GM18499 (cell line): ENCODE results near the gene GABPB1.
"Not testable (repeated sequence)": the region's sequence is repeated elsewhere in the genome, so short reads cannot be mapped to it uniquely, and the experiment has no call there.

Experiments used
- ATAC-seq: cut with Tn5 transposase; IDR thresholded peaks from one replicate; pipeline ENCODE4 v1.9.1; 2021; ENCODE audit warnings: moderate number of reproducible peaks; ENCODE audit not compliant: insufficient read depth, unreplicated experiment

Gene GABPB1

GRCh38 chr15:50354838-50355618 is at the start of gene GABPB1:
Gene GABPB1, minus strand, starts transcription at chr15:50355198. Its CDS starts 45,400 bp downstream, at chr15:50309798.
- no peak for ATAC-seq

- not testable (repeated sequence) for ATAC-seq
These were observed 36.6 kb upstream of the GABPB1 start for GRCh38 chr15:50391561-50391960.

GRCh38 chr15:50390554-50391264 is 35.7 kb upstream of the GABPB1 start:
- peak; percentile 84 for ATAC-seq

GRCh38 chr15:50382408-50382807 is 27.4 kb upstream of the GABPB1 start:
- ATAC-seq: not testable (repeated sequence)

- ATAC-seq: no peak
These were observed 26.4 kb upstream of the GABPB1 start for GRCh38 chr15:50381438-50381837.

- no peak for ATAC-seq
These were observed 25.1 kb upstream of the GABPB1 start for GRCh38 chr15:50380089-50380488.

- not testable (repeated sequence) for ATAC-seq
These were observed 24.4 kb upstream of the GABPB1 start for GRCh38 chr15:50379413-50379812.

GRCh38 chr15:50378776-50379175 is 23.8 kb upstream of the GABPB1 start:
- no peak for ATAC-seq

- ATAC-seq: peak; percentile 98
These were observed 23.1 kb upstream of the GABPB1 start for GRCh38 chr15:50377867-50378751.

- ATAC-seq: not testable (repeated sequence)
These were observed 14.6 kb upstream of the GABPB1 start for GRCh38 chr15:50369564-50369963.

- no peak for ATAC-seq
These were observed 11.0 kb upstream of the GABPB1 start for GRCh38 chr15:50365971-50366370.

GRCh38 chr15:50365570-50365969 is 10.6 kb upstream of the GABPB1 start:
- ATAC-seq: no peak

GRCh38 chr15:50363612-50364011 is 8.6 kb upstream of the GABPB1 start:
- no peak for ATAC-seq

- no peak for ATAC-seq
These were observed 6.8 kb upstream of the GABPB1 start for GRCh38 chr15:50361756-50362155.

GRCh38 chr15:50358845-50359244 is 3.8 kb upstream of the GABPB1 start:
- ATAC-seq: no peak

- ATAC-seq: no peak
These were observed 982 bp upstream of the GABPB1 start for GRCh38 chr15:50355980-50356379.

GRCh38 chr15:50355619-50355905 is 564 bp upstream of the GABPB1 start:
- no peak for ATAC-seq

GRCh38 chr15:50353975-50354837 is 792 bp downstream of the GABPB1 start:
- no peak for ATAC-seq

- no peak for ATAC-seq
These were observed 1.6 kb downstream of the GABPB1 start for GRCh38 chr15:50353251-50353974.
